ENCODE measurements around the gene CCL2.

The CCL2 gene

DNA sequence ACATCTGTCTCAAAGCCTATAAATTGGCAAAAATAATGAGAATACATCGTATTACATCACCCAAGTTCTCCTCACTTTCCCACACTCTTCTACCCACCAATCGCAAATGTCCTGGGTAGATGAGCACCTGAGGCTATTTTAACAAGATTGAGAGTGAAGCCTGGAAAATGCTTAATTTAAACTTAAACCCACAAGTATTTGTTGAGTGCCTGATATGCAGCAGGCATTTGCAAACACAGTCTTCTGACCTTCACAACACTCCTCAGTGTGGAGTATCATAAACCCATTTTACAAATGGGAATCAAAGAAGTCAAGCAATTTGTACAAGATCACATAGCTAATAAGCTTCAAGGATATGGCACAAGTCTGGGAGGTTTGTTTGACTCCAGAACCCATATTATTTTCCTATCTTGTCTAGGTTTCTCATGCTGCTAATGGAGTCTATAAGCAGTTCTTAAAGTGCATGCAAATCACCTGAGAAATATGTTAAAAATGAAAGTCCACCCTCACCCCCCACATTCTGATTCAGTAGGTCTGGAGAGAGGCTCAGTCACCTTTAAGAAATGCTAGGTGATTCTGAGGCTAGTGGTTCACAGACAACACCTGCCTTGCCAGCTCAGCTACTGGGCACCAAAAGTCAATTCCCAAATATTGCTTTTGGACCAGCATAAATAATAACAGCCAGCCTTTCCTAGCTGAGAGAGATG lies 34.9 kb upstream of the CCL2 start:
- no peak for TF ChIP-seq TAF1 (IDR thresholded peaks at IDR 0.05; ENCODE audit: borderline replicate concordance, insufficient read depth, low read length)
- no peak for TF ChIP-seq FOXP2 (optimal IDR thresholded peaks at IDR 0.05; ENCODE audit: borderline replicate concordance, extremely low read depth, extremely low read length, insufficient read depth)
- TF ChIP-seq SIN3A (IDR thresholded peaks at IDR 0.05; ENCODE audit: borderline replicate concordance, insufficient read depth, low read length): no peak
- TF ChIP-seq POLR2AphosphoS5 (IDR thresholded peaks at IDR 0.05; ENCODE audit: low read depth, low read length): no peak
- TF ChIP-seq, protein P1, sequence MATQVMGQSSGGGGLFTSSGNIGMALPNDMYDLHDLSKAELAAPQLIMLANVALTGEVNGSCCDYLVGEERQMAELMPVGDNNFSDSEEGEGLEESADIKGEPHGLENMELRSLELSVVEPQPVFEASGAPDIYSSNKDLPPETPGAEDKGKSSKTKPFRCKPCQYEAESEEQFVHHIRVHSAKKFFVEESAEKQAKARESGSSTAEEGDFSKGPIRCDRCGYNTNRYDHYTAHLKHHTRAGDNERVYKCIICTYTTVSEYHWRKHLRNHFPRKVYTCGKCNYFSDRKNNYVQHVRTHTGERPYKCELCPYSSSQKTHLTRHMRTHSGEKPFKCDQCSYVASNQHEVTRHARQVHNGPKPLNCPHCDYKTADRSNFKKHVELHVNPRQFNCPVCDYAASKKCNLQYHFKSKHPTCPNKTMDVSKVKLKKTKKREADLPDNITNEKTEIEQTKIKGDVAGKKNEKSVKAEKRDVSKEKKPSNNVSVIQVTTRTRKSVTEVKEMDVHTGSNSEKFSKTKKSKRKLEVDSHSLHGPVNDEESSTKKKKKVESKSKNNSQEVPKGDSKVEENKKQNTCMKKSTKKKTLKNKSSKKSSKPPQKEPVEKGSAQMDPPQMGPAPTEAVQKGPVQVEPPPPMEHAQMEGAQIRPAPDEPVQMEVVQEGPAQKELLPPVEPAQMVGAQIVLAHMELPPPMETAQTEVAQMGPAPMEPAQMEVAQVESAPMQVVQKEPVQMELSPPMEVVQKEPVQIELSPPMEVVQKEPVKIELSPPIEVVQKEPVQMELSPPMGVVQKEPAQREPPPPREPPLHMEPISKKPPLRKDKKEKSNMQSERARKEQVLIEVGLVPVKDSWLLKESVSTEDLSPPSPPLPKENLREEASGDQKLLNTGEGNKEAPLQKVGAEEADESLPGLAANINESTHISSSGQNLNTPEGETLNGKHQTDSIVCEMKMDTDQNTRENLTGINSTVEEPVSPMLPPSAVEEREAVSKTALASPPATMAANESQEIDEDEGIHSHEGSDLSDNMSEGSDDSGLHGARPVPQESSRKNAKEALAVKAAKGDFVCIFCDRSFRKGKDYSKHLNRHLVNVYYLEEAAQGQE (IDR thresholded peaks at IDR 0.05; ENCODE audit: insufficient read depth in 1 of 2, low read depth in 2 of 2, low read length in 2 of 2): no peak

DNA sequence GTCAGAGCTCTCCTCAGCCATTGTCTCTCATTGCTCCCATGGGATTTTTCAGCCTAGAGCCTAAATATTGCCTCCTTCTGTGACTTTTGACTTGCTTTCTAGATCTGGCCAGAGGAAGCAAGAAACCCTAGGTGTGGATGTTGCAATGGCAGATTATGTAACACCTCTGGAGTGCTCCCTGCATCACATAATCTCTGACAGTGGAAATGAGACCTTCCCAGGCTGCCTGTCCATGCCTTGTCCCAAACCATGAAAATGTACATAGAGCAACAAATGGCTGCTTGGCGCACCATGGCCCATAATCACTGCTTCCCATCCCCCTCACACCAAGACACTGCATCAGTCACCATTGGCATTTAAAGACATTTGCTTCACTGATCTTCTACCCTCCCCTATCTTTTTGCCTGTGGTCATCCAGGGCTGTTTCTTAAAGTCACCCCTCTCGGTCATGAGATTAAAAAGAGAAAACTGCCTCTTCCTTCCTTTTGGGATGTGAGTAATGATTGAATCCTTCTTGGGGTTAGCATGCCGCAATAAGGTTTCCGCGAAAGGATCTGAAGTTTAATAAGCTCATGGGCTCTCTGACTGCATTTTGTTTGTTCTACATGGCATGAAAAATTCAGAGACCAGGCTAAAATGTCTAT lies 34.2 kb upstream of the CCL2 start:
- TF ChIP-seq SIN3A (IDR thresholded peaks at IDR 0.05; ENCODE audit: borderline replicate concordance, insufficient read depth, low read length) (no peak), FOXP2 (optimal IDR thresholded peaks at IDR 0.05; ENCODE audit: borderline replicate concordance, extremely low read depth, extremely low read length, insufficient read depth) (no peak), POLR2AphosphoS5 (IDR thresholded peaks at IDR 0.05; ENCODE audit: low read depth, low read length) (no peak), TAF1 (IDR thresholded peaks at IDR 0.05; ENCODE audit: borderline replicate concordance, insufficient read depth, low read length) (no peak)
- TF ChIP-seq, protein P1 (IDR thresholded peaks at IDR 0.05; ENCODE audit: insufficient read depth in 1 of 2, low read depth in 2 of 2, low read length in 2 of 2): no peak

DNA sequence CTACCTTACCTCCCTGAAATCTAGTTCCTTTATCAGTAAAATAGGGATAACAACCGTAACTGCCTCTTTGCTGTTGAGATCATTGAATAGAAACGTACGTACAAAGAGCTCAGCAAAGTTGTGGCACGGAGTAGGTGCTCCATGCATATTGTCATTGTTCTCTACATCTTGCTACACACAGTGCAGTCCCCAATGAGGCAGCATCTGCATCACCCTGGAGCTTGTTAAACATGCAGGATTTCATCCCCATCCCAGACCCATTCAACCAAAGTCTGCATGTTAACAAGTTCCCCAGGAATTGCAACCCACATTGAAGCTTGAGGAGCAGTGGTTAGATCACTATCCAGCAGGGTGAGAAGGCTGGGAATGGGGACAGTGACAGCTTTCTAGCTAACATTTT lies 33.7 kb upstream of the CCL2 start:
- no peak for TF ChIP-seq TAF1 (IDR thresholded peaks at IDR 0.05; ENCODE audit: borderline replicate concordance, insufficient read depth, low read length)
- no peak for TF ChIP-seq SIN3A (IDR thresholded peaks at IDR 0.05; ENCODE audit: borderline replicate concordance, insufficient read depth, low read length)
- no peak for TF ChIP-seq FOXP2 (optimal IDR thresholded peaks at IDR 0.05; ENCODE audit: borderline replicate concordance, extremely low read depth, extremely low read length, insufficient read depth)
- TF ChIP-seq, protein P1 (IDR thresholded peaks at IDR 0.05; ENCODE audit: insufficient read depth in 1 of 2, low read depth in 2 of 2, low read length in 2 of 2): no peak

DNA sequence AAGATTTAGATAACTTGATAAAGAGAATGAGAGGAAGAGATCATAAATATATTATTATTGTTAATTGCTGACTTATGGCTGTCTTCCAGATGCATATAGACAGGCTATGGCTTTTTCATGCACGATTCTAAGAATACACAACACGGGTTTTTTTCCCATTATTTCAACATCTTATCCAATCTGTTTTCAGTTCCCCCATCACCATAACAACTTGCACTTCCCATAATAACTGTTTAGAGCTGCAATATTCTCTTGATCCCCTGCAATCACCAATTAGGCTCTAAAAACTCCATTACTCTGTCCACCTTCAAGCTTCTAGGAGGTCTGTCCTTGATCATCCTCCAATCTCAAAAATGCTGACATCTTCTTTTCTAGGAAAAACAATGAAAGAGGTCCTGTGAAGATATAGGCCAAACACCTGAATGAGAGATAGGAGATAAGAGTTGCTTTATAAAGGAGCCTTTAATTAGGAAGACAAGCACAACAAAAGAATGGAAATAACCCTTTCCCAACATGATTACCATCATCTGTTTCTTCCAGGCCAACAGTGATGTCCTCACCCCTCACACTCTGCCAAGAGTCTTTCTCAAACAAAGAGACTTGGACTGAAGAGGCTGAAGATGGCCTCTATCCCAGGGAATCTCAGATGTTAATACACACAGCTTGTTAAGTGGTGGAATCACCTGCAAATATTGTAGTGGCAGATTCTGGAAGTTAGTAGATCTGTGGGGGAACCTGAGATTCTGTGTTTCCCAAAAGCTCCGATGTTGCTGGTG lies 32.2 kb upstream of the CCL2 start:
- TF ChIP-seq POLR2AphosphoS5 (IDR thresholded peaks at IDR 0.05; ENCODE audit: low read depth, low read length) (no peak), FOXP2 (optimal IDR thresholded peaks at IDR 0.05; ENCODE audit: borderline replicate concordance, extremely low read depth, extremely low read length, insufficient read depth) (no peak), TAF1 (IDR thresholded peaks at IDR 0.05; ENCODE audit: borderline replicate concordance, insufficient read depth, low read length) (no peak), SIN3A (IDR thresholded peaks at IDR 0.05; ENCODE audit: borderline replicate concordance, insufficient read depth, low read length) (no peak)
- TF ChIP-seq, protein P1 (IDR thresholded peaks at IDR 0.05; ENCODE audit: insufficient read depth in 1 of 2, low read depth in 2 of 2, low read length in 2 of 2): no peak
